Subcutaneous adipose tissue (tissue), 4 donors: Measurements from ENCODE around the gene TRIM14. TPM values are rescaled to one million over a fixed set of nuclear protein-coding genes. Genes with fewer than 3 reads are reported as not detected.

Source experiments
- total RNA-seq, 4 donors: library from RNA; depleted of rRNA; stranded (reverse); fragments of >200 nt; gene quantifications; one replicate each; pipeline ENCODE4 v1.1.0, GENCODE V29; 2016
- TF ChIP-seq, protein P1 (sequence below): fragments of 450-650 bp; IDR thresholded peaks from one replicate; pipeline ENCODE4 v1.5.1; 2016; ENCODE audit warnings: low read depth, mild to moderate bottlenecking, control low read depth, antibody characterized with exemption, moderate library complexity

TRIM14 gene
- total RNA-seq, 4 donors from 2014 or later: 10.7 to 44.2 (median 18.2) TPM

DNA sequence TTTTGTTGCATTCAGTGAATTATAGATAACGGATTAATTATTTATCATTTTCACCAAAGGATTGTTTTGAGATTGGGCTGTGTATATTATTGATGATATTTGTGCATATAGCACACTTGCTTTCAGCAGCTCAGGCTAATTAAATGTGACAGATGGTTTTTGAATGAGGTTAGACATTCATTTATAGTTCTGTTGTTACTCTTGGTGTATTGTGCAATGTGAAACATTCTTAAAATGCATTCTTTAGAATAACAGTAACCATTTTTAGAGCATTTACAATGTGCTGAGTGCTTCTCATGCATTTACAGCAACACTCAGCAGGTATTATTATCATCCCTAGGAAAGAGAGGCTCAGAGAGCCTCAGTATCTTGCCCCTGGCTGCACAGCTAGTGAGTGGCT, 38.7 kb downstream of the TRIM14 start:
- TF ChIP-seq, protein P1, sequence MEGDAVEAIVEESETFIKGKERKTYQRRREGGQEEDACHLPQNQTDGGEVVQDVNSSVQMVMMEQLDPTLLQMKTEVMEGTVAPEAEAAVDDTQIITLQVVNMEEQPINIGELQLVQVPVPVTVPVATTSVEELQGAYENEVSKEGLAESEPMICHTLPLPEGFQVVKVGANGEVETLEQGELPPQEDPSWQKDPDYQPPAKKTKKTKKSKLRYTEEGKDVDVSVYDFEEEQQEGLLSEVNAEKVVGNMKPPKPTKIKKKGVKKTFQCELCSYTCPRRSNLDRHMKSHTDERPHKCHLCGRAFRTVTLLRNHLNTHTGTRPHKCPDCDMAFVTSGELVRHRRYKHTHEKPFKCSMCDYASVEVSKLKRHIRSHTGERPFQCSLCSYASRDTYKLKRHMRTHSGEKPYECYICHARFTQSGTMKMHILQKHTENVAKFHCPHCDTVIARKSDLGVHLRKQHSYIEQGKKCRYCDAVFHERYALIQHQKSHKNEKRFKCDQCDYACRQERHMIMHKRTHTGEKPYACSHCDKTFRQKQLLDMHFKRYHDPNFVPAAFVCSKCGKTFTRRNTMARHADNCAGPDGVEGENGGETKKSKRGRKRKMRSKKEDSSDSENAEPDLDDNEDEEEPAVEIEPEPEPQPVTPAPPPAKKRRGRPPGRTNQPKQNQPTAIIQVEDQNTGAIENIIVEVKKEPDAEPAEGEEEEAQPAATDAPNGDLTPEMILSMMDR: no peak

DNA sequence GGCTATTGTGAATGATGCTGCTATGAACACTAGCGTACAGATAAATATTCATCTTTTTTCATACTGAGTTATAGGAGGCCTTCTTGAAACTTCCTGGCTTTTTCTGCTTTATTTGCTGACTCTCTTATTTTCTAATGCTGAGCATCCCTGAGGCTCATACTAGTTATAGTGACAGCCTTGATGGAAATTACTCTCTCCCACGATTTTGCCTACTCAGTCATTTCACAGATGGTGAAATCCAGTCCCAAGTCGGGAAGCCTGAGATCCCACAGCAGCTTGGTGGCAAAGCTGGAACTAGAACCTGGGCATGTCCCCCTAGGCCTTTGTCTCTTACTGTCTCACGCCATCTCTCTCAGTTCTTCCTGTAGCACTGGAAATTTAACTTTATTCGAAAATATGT, 40.1 kb downstream of the TRIM14 start:
- TF ChIP-seq, protein P1: no peak

DNA sequence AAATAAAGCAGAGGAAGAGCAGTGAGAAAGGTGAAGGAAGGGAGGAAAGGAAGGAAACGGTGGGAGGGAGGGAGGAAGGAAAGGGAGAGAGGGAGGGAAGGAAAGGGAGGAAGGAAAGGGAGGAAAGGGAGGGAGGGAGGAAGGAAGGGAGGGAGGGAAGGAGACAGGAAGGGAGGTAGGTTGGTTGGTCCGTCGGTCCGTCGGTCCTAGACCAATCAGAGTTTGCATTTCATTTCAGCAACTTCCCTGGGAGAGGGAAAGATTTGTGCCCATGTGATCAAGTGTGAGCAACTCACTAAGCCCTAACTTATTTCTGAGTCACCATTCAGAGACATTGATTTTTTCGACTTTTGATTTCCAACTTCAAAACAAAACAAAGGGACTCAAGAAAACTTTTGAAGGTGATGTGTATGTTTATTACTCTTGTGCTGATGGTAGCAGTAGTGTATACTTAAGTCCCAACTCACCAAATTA, 43.7 kb downstream of the TRIM14 start:
- TF ChIP-seq, protein P1: no peak

DNA sequence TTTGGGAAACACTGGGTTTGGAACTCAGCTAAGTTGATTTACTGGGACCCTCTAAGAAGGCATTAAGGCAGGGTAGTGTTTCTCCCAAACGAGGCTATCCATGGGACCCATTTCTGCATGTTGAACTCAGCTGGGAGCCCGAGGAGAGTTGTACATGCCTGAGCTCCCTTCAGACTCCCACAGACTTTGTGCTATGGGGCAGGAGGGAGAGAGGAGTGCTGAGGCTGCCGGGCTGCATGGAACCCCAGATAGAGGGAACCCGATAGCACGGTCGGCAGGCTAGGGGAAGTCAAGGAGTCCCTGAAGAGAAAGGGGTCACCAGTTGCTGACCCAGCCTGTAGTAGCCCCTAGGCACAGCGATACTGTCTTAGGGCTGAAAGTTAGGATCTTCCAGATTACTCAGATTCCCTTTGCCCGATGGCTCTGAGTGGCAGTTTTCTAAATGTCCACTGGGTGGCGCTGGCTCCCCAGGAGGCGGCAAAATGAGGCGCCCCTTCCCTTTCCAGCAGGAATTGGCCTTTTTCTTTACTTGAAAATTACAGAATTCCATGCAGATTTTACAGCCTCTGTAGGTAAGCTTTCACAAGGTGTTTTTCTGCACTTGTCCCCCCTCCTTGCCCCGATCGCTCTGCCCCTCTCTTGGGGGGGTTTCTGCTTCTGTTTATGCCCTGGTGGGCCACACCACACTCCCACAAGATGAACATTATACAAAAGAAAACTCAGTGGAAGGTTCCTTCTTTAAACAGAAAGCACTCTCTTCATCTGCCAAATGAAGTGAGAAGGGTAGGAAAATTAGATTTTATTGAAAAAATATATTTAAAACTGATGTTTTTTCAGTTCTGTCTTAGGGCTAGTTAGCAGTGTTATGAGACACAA, 44.7 kb downstream of the TRIM14 start:
- TF ChIP-seq, protein P1: no peak

DNA sequence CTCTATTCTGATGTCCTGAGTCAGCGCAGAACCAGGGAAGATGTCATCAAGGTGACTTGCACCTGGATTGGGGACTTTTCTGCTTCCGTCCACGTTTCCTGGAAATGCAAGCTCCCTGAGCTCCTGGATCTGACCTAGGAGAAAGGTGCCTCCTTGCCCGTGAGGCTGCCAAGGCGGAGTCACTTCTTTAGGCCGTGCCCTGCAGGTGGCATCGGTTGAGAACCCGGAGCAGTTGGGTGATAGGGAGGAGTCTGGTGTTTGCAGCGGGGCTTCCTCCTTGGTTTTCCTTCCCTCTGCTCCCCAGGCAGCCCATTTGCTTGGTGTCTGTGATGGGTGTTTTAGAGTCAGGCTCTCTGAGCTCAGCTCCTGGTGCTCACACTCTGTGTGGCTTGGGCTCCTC, 47.3 kb downstream of the TRIM14 start:
- TF ChIP-seq, protein P1: no peak

DNA sequence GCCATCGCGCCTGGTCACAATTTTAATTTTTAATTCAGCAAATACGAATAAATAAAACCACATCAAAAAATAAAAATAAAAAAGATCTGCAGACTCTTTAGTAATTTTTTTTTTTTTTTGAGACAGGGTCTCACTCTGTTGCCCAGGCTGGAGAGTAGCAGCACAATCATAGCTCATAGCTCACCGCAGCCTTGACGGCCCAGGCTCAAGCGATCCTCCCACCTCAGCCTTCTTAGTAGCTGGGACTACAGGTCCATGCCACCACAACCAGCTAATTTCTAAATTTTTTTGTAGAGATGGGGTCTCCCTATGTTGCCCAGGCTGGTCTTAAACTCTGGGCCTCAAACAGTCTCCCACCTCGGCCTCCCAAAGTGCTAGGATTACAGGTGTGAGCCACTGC, 48.3 kb downstream of the TRIM14 start:
- TF ChIP-seq, protein P1: no peak

DNA sequence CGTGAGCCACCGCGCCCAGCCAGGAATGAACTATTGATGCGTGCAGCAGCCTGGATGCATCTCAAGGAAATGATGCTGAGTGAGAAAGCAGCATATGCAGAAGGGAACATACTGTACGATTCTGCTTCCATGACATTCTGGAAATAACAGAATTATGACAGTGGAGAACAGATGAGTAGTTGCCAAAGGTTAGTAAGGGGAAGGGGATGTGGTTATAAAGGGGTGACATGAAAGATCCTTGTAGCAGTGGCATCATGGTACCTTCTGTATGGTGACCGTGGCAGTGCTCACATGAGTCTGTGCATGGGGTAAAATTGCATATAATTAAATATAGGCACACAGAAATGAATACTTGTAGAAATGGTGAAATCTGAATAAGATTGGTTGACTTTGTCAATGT, 49.5 kb downstream of the TRIM14 start:
- TF ChIP-seq, protein P1: no peak
